T-helper 1 cell (primary cell): Measurements from ENCODE around the gene LYZL4.

Experiments
- DNase-seq, 5 donors: peaks; one replicate each; pipeline ENCODE4 v3.0.0-alpha.2; 2012 to 2020

LYZL4 gene

DNA sequence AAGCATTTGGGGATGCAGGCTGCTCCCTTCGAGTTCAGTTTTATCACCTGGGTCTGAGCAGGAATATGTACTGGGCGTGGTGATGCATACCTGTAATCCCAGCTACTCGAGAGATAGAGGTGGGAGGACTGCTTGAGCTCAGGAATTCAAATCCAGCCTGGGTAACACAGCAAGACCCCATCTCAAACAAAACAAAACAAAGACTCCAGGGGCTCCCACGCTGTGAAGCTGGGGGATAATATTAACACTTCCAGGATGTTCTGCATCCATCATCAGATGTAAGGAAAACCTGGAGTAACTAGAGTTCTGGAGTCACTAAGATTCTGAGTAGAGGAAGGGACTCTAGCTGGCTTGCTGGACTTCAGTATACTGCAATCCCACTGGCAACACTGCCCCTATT lies 40.6 kb downstream of the LYZL4 start:
- DNase-seq, result no peak

DNA sequence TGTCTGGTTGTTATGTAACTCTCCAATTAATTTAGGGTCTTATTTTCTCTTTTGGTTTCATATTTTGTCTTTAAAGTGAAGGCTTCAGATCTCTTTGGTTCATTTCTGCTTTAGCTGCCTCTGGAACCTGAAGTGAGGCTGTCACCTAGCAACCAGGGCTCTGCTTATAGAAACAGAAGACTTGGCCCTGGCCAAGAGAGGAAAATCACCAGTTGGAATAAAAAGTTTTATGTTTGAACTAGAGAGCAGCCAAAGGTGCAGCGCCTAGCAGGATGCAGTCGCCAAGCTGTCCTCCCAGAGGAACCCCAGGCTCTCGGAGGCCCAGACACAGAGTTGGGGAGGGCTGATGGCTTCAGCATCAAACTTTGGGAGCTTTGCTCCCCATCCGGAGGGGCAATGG lies 41.1 kb downstream of the LYZL4 start:
- no peak for DNase-seq

DNA sequence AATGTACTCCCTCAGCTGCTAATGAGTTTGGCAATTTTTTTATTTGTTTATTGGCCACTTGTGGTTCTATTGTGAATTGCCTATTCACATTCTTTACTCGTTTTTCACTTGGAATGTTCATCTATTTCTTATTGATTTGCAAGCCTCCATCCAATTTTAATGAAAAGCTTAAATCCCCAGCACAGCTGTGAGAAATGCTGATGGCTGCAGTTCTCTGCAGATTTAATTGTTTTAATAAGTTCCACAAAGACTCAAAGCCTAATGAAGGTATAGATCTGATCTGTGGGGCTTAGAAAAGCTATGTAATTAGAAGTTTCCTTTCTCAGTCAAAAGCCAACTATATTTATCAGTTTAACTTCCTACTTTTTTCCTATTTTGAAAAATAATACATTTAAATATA lies 41.5 kb downstream of the LYZL4 start:
- no peak for DNase-seq

DNA sequence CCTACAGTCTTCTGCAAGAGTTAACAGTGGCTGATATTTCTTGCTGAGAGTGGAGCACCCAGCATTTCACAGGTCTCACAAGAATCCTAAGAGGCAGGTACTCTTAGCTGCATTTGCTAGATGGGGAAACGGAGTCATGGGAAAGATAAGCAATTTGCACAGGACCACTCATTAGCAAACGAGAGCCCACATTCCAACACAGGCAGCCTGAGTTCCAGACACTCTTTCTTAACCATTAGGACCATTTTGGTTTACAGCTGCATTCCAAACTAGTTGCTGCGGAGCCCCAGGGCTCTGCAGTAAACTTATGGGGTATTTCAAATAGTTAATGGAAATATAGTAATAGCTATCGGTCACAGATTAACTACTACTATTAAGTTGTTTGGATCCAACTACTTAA lies 42.5 kb downstream of the LYZL4 start:
- DNase-seq, result no peak

DNA sequence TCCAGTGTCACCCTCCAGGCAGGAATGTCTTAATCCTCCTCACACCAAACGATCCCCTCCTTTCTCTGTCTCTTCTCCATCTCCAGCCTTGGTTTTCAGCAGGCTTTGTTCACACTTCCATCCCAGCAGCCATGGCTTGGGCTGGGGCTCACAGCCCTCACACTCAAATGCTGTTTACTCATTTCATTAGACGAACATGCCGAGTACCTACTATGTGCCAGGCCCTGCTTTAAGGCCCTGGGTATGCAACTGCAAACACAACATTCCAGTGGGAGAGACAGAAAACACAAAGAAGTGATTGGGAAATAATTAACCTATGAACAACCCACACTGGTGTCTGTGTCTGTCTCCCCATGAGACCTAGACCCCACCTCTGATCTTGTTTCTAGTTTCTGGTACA lies 43.9 kb downstream of the LYZL4 start:
- no peak for DNase-seq

DNA sequence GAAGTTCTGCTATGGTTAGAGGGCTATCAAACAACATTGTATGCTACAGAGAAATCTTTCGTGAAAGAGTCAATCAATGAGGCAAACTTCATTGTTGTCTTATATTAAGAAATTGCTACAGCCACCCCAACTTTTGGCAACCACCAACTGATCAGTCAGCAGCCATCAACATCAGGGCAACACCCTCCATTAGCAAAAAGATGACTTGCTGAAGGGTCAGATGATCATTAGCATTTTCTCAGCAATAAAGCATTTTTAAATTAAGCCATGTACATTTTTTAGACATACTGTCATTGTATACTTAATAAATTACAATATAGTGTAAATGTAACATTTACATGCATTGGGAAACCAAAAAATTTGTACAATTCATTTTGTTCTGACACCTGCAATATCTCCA lies 53.1 kb downstream of the LYZL4 start:
- no peak for DNase-seq

DNA sequence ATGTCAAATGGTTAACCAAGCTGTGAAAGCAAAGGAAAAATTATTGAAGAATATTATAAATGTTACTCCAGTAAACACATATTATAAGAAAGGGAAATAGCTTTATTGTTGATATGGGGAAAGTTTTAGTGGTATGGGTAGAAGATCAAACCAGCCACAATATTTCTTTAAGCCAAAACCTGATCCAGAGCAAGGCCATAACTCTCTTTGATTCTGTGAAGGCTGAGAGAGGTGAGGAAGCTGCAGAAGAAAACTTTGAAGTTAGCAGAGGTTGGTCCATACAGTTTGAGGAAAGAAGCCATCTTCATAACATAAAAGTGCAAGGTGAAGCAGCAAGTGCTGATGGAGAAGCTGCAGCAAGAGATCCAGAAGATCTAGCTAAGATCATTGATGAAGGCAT lies 54.8 kb downstream of the LYZL4 start:
- no peak for DNase-seq

DNA sequence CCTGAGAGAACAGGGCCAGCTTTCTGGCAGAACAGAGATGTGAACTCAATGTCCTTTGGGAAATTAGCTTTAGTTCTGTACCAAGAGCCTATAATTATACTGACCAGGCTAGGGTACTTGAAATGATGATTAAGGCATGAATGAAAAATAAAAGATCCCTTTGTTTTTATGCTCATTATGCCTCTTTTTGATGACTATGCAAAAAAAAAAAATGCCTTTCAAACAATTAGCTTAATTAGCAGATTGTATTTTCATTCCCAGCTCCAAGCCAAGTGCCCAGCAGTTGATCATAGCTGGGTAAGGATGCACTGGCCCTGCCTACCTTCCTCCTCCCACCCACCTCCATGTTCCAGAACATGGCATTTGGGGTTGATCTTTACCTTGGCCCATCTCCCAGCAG lies 56.8 kb downstream of the LYZL4 start:
- DNase-seq, result no peak

DNA sequence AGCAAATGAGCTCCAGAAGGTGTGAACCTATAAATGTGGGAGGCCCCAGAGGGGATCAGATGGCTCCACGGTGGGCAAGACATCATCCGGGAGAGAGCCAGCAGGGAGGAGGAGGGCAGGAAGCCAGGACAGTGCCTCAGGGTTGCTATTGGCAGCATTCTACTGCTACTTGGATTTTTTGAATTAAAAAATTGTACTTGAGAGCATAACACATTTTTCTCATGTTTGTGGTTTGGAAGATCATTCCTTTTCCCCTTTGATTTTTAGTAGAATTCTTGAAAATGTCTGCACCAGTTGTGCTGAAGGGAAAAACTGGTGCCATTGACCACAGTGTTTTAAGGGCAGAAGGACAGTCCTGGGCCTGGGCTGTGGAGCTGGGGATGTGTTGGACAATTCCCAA lies 59.2 kb downstream of the LYZL4 start:
- no peak for DNase-seq

DNA sequence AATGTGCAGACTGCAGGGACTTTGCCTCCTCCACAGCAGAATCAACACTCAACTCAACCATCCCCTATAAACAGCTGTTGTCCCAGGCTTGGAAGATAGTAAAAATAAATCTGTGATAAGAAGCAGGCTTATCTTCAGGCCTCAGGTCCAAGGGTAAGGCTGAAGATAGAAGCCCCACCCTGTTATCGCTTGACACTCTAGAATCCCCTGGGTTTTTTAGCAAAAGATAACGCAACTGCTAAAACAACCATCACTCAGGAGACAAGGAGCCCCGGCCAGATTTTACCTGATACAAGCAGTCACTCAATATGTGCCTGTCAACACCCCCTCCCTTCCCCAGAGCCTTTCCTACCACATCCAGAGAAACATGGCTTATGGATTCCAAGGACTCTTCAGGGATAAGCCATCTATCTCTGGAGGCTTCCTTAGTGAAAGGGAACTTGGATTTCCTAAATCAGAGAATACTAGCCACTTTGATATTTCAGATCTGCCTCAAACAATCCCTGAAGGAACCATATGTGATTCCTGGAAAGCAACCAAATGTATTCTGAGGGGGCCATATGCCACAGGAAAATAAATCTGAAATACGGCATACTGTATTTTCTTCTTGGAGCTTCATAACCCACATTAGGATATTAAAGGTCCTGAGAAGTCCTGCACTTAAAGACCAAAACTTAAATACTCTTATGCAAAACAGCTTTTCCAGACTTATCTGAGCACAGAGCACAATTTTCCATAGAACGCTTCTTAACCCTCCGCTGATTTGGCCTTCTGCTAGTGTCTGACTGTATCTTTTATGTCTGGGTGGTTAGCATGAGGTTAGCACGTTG lies 60.4 kb downstream of the LYZL4 start:
- DNase-seq, result no peak

DNA sequence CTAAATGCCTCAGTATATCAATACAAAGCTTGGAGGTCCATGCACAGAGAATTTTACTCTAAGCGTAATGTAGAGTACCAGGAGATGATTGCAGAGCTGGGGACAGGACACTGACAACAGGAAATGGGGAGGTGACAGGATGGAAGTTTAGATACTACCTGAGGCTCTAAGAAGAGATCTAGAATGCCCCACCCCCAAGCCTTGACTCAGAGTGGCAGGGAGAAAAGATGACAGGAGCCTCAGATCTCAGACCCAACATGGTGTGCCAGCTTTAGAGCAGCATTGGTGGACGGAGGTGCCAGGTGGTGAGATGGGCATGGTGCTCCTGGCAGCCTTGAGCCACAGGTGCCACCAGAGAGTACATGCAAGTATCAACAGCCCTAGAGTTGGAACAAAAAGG lies 62.5 kb downstream of the LYZL4 start:
- DNase-seq, result no peak
